HepG2 (cell line): ENCODE data around the gene FAM171A2. TPM values are rescaled to one million over a fixed set of nuclear protein-coding genes. Genes with fewer than 3 reads are reported as not detected.

Experiments
- E2F5 ChIP-seq: sonication (generic); formaldehyde crosslinking; conservative IDR thresholded peaks from 2 replicates; pipeline ENCODE4 v1.4.0; 2020; ENCODE audit warnings: missing genetic modification reagents
- HINFP ChIP-seq: sonication (generic); formaldehyde crosslinking; IDR thresholded peaks from 2 replicates; pipeline ENCODE4 v1.4.0; 2020; ENCODE audit warnings: low read depth, mild to moderate bottlenecking, missing genetic modification reagents
- KDM1A ChIP-seq: IDR thresholded peaks from 2 replicates; pipeline ENCODE4 v1.6.1; 2016; ENCODE audit warnings: missing compliant biosample characterization
- PAF1 ChIP-seq: IDR thresholded peaks from 2 replicates; pipeline ENCODE4 v1.6.1; 2016; ENCODE audit warnings: missing genetic modification reagents, missing compliant biosample characterization
- RERE ChIP-seq: IDR thresholded peaks from 2 replicates; pipeline ENCODE4 v1.6.1; 2016; ENCODE audit warnings: low read depth, missing genetic modification reagents, missing compliant biosample characterization
- RFX1 ChIP-seq: fragments of 450-650 bp; IDR thresholded peaks from 2 replicates; pipeline ENCODE4 v1.6.1; 2017
- SAP130 ChIP-seq: IDR thresholded peaks from 2 replicates; pipeline ENCODE4 v1.6.1; 2016; ENCODE audit warnings: low read depth
- SCMH1 ChIP-seq: sonication (generic); formaldehyde crosslinking; IDR thresholded peaks from 2 replicates; pipeline ENCODE4 v1.9.0; 2021; ENCODE audit warnings: missing genetic modification reagents, mild to moderate bottlenecking, borderline replicate concordance
- SKI ChIP-seq: fragments of 450-650 bp; IDR thresholded peaks from one replicate; pipeline ENCODE4 v1.6.1; 2018; ENCODE audit warnings: mild to moderate bottlenecking; ENCODE audit not compliant: partially characterized antibody
- SRSF9 ChIP-seq: fragments of 200-400 bp; formaldehyde crosslinking; IDR thresholded peaks from 2 replicates; pipeline ENCODE4 v1.6.1; 2018; ENCODE audit warnings: borderline replicate concordance, mild to moderate bottlenecking, low read depth, low read length; ENCODE audit not compliant: insufficient read depth, poor library complexity, severe bottlenecking
- ZBTB38 ChIP-seq: sonication (generic); formaldehyde crosslinking; IDR thresholded peaks from 2 replicates; pipeline ENCODE4 v1.5.1; 2020; ENCODE audit warnings: mild to moderate bottlenecking, missing genetic modification reagents
- ZNF263 ChIP-seq: sonication (generic); formaldehyde crosslinking; IDR thresholded peaks from 2 replicates; pipeline ENCODE4 v1.4.0; 2020; ENCODE audit warnings: missing genetic modification reagents
- ZNF337 ChIP-seq: sonication (generic); formaldehyde crosslinking; IDR thresholded peaks from 2 replicates; pipeline ENCODE4 v1.5.1; 2020; ENCODE audit warnings: missing genetic modification reagents, low read depth, mild to moderate bottlenecking, borderline replicate concordance
- ZNF367 ChIP-seq: sonication (generic); formaldehyde crosslinking; IDR thresholded peaks from 2 replicates; pipeline ENCODE4 v1.4.0; 2020; ENCODE audit warnings: missing genetic modification reagents, borderline replicate concordance
- ZNF563 ChIP-seq: sonication (generic); formaldehyde crosslinking; IDR thresholded peaks from 2 replicates; pipeline ENCODE4 v1.8.0; 2022; ENCODE audit warnings: mild to moderate bottlenecking, moderate library complexity, missing genetic modification reagents
- ZNF574 ChIP-seq: sonication (generic); formaldehyde crosslinking; IDR thresholded peaks from 2 replicates; pipeline ENCODE4 v1.4.0; 2020; ENCODE audit warnings: missing genetic modification reagents
- ZSCAN12 ChIP-seq: sonication (generic); formaldehyde crosslinking; IDR thresholded peaks from 2 replicates; pipeline ENCODE4 v1.9.0; 2021; ENCODE audit warnings: mild to moderate bottlenecking, missing genetic modification reagents
- polyA plus RNA-seq, 8 experiments: library from polyadenylated mRNA; depleted of rRNA in 3 of 8; stranded (reverse) in 7 of 8; unstranded in 1 of 8; fragments of >200 nt; fragmentation: Illumina TruSeq in 4 of 8; extraction: Trizol in 4 of 8; gene quantifications; 2 replicates each; pipeline versions ENCODE4 v1.2.1 to v1.2.3, GENCODE V29; 2011 to 2016; ENCODE audit warnings: low read depth in 4 of 8, missing spikeins in 1 of 8, mixed read lengths in 1 of 8; ENCODE audit not compliant: insufficient read depth in 1 of 8
- total RNA-seq, 5 experiments: library from RNA; depleted of rRNA; stranded (reverse); fragments of >200 nt; fragmentation: Illumina TruSeq; extraction: Trizol; gene quantifications; 2 replicates each; pipeline ENCODE4 v1.2.3, GENCODE V29; 2016; ENCODE audit warnings: low read depth in 1 of 5

The FAM171A2 gene
- total and polyA plus RNA-seq, 2 of the 13 experiments (the other 11 are each of a cell fraction or from before 2014, with no cell fraction given) = 1.8 to 3.6 TPM

- TF ChIP-seq ZNF574 (CRISPR knock-in tag) = no peak
- peak; percentile 76 for TF ChIP-seq SKI
- TF ChIP-seq HINFP (CRISPR knock-in tag) = peak; percentile 80; the same call in 1 of the 2 replicates
- no peak for TF ChIP-seq PAF1
- TF ChIP-seq SCMH1 (CRISPR knock-in tag) = no peak
- TF ChIP-seq KDM1A (CRISPR knock-in tag) = peak; percentile 40; the same call in 1 of the 2 replicates
- no peak for TF ChIP-seq E2F5 (CRISPR knock-in tag)
- TF ChIP-seq RFX1 = no peak
- peak; percentile 54; the same call in 1 of the 2 replicates for TF ChIP-seq ZNF263 (CRISPR knock-in tag)
- no peak for TF ChIP-seq ZSCAN12 (CRISPR knock-in tag)
- TF ChIP-seq SRSF9 = no peak
- no peak for TF ChIP-seq ZNF367 (CRISPR knock-in tag)
- TF ChIP-seq SAP130 (CRISPR knock-in tag) = peak; percentile 98
- no peak for TF ChIP-seq ZBTB38
- no peak for TF ChIP-seq RERE
- TF ChIP-seq ZNF563 (CRISPR knock-in tag) = no peak
- no peak for TF ChIP-seq ZNF337
These were observed 36.7 kb downstream of the FAM171A2 start (continued) for GRCh38 chr17:44326861-44327444.
